Right atrium auricular region (tissue), 2 donors: ENCODE data around the gene PARP6. TPM values are rescaled to one million over a fixed set of nuclear protein-coding genes. Genes with fewer than 3 reads are reported as not detected.

Experiments
- DNase-seq: peaks from one replicate; pipeline ENCODE4 v3.0.0-alpha.2; 2019; ENCODE audit warnings: low spot score
- H3K27ac ChIP-seq, 2 donors: fragments of 200-600 bp; sonication (generic); 1 replicate in 1 of 2; 2 replicates in 1 of 2; pipeline ENCODE4 v1.5.1; 2016 to 2019
- H3K27me3 ChIP-seq, 2 donors: fragments of 200-600 bp; sonication (generic); one replicate each; pipeline versions ENCODE4 v1.5.1 to v1.6.0; 2017 to 2019
- H3K36me3 ChIP-seq: fragments of 200-600 bp; sonication (generic); one replicate; pipeline ENCODE4 v1.5.1; 2016
- H3K4me1 ChIP-seq, 2 donors: fragments of 200-600 bp; sonication (generic); one replicate each; pipeline versions ENCODE4 v1.5.1 to v1.6.0; 2017 to 2019
- H3K4me3 ChIP-seq, 2 donors: fragments of 200-600 bp; sonication (generic); 1 replicate in 1 of 2; 2 replicates in 1 of 2; pipeline ENCODE4 v1.5.1; 2017 to 2019; ENCODE audit warnings: mild to moderate bottlenecking in 1 of 2, moderate library complexity in 1 of 2
- H3K9me3 ChIP-seq, 2 donors: fragments of 200-600 bp; sonication (generic); one replicate each; pipeline ENCODE4 v1.5.1; 2019
- CTCF ChIP-seq, 2 donors: fragments of 200-600 bp; sonication (generic); IDR thresholded peaks; one replicate each; pipeline ENCODE4 v1.5.1; 2019; ENCODE audit warnings: antibody characterized with exemption in 2 of 2
- total RNA-seq, 2 donors: library from RNA; depleted of rRNA; stranded (reverse); fragments of >200 nt; gene quantifications; one replicate each; pipeline ENCODE4 v1.1.0, GENCODE V29; 2016

PARP6 gene
- total RNA-seq, 2 donors from 2014 or later = 29.9 to 44.1 TPM

- H3K27ac ChIP-seq = peak overlapping the region; percentile 79 to 92
- no peak for DNase-seq
- TF ChIP-seq CTCF (IDR thresholded peaks at IDR 0.05) = peak in 1 of 2 donors; percentile 15
- no peaks in the 10 kb centered on the region for H3K9me3 ChIP-seq
- no peaks in the 10 kb centered on the region for H3K27me3 ChIP-seq
- peaks cover 5% of the 10 kb centered on the region for H3K36me3 ChIP-seq
- peak overlapping the region; percentile 18 to 90 for H3K4me3 ChIP-seq
- peaks cover 2 to 24% of the 10 kb centered on the region in 2 donors for H3K4me1 ChIP-seq
Measured at GRCh38 chr15:72272997-72273352, 621 bp upstream of the PARP6 start.

- Histone ChIP-seq H3K27ac (peak overlapping the region; percentile 92), H3K4me3 (peak overlapping the region; percentile 90 to 96), H3K27me3 (no peaks in the 10 kb centered on the region), H3K9me3 (no peaks in the 10 kb centered on the region), H3K36me3 (peaks cover 16% of the 10 kb centered on the region), H3K4me1 (peaks cover 2 to 24% of the 10 kb centered on the region in 2 donors)
- DNase-seq = peak; percentile 59
- TF ChIP-seq CTCF (IDR thresholded peaks at IDR 0.05) = no peak
Measured at GRCh38 chr15:72271895-72272212, 500 bp downstream of the PARP6 start.

GRCh38 chr15:72271221-72271620 lies 1.1 kb downstream of the PARP6 start:
- Histone ChIP-seq H3K4me1 (peaks cover 2 to 24% of the 10 kb centered on the region in 2 donors), H3K4me3 (peak overlapping the region in 1 of 2 donors; percentile 90), H3K36me3 (peaks cover 22% of the 10 kb centered on the region), H3K27ac (peak overlapping the region; percentile 92), H3K9me3 (no peaks in the 10 kb centered on the region), H3K27me3 (no peaks in the 10 kb centered on the region)
- no peak for TF ChIP-seq CTCF (IDR thresholded peaks at IDR 0.05)
- no peak for DNase-seq

GRCh38 chr15:72269739-72270138 lies 2.6 kb downstream of the PARP6 start:
- no peak overlapping the region for H3K4me3 ChIP-seq
- no peak for DNase-seq
- peaks cover 2 to 24% of the 10 kb centered on the region in 2 donors for H3K4me1 ChIP-seq
- H3K36me3 ChIP-seq = peaks cover 37% of the 10 kb centered on the region
- H3K27ac ChIP-seq = no peak overlapping the region
- H3K9me3 ChIP-seq = no peaks in the 10 kb centered on the region
- no peak for TF ChIP-seq CTCF (IDR thresholded peaks at IDR 0.05)
- no peaks in the 10 kb centered on the region for H3K27me3 ChIP-seq

- DNase-seq = no peak
Measured at GRCh38 chr15:72265031-72265430, 7.3 kb downstream of the PARP6 start.

More at GRCh38 chr15:72265031-72265430, 7.3 kb downstream of the PARP6 start:
- Histone ChIP-seq H3K4me1 (no peaks in the 10 kb centered on the region), H3K27me3 (no peaks in the 10 kb centered on the region), H3K27ac (no peak overlapping the region), H3K36me3 (peaks cover 84% of the 10 kb centered on the region), H3K4me3 (no peak overlapping the region), H3K9me3 (no peaks in the 10 kb centered on the region)
- TF ChIP-seq CTCF (IDR thresholded peaks at IDR 0.05) = no peak
